Endothelial cell (in vitro differentiated cells): ENCODE measurements around the gene RHOH. TPM values are rescaled to one million over a fixed set of nuclear protein-coding genes. Genes with fewer than 3 reads are reported as not detected.

Experiments used
- DNase-seq: peaks from one replicate; pipeline ENCODE4 v3.0.0; 2021; ENCODE audit warnings: low spot score
- H3K27ac Mint-ChIP-seq: one replicate; pipeline ENCODE4 v1.8.0; 2021; ENCODE audit warnings: mixed read lengths, inconsistent platforms; ENCODE audit not compliant: unreplicated experiment
- H3K27me3 Mint-ChIP-seq: one replicate; pipeline ENCODE4 v1.8.0; 2021; ENCODE audit warnings: mild to moderate bottlenecking, moderate library complexity, mixed read lengths, inconsistent platforms; ENCODE audit not compliant: unreplicated experiment
- H3K36me3 Mint-ChIP-seq: one replicate; pipeline ENCODE4 v1.8.0; 2021; ENCODE audit warnings: mild to moderate bottlenecking, low read depth, mixed read lengths, inconsistent platforms; ENCODE audit not compliant: unreplicated experiment
- H3K4me1 Mint-ChIP-seq: one replicate; pipeline ENCODE4 v1.8.0; 2021; ENCODE audit warnings: mild to moderate bottlenecking, mixed read lengths, inconsistent platforms; ENCODE audit not compliant: unreplicated experiment
- H3K4me3 Mint-ChIP-seq: one replicate; pipeline ENCODE4 v1.8.0; 2021; ENCODE audit warnings: mild to moderate bottlenecking, mixed read lengths, inconsistent platforms; ENCODE audit not compliant: unreplicated experiment
- H3K9me3 Mint-ChIP-seq: one replicate; pipeline ENCODE4 v1.8.0; 2021; ENCODE audit warnings: mixed read lengths, inconsistent platforms; ENCODE audit not compliant: unreplicated experiment
- total RNA-seq: library from RNA; stranded (reverse); fragmentation: NEBNext Ultra II Directional; extraction: Animal tissue kit (Norgen Biotek cat#: 25700); gene quantifications from one replicate; pipeline ENCODE4 v1.2.1, GENCODE V29; 2021; ENCODE audit not compliant: unreplicated experiment
- TF ChIP-seq, protein P1 (sequence below): fragments of 200-600 bp; sonication (generic); IDR thresholded peaks from one replicate; pipeline ENCODE4 v1.5.0; 2021; ENCODE audit warnings: antibody characterized with exemption; ENCODE audit not compliant: unreplicated experiment

Gene RHOH
- total RNA-seq, 1 donor from 2014 or later = 20.4 TPM

DNA sequence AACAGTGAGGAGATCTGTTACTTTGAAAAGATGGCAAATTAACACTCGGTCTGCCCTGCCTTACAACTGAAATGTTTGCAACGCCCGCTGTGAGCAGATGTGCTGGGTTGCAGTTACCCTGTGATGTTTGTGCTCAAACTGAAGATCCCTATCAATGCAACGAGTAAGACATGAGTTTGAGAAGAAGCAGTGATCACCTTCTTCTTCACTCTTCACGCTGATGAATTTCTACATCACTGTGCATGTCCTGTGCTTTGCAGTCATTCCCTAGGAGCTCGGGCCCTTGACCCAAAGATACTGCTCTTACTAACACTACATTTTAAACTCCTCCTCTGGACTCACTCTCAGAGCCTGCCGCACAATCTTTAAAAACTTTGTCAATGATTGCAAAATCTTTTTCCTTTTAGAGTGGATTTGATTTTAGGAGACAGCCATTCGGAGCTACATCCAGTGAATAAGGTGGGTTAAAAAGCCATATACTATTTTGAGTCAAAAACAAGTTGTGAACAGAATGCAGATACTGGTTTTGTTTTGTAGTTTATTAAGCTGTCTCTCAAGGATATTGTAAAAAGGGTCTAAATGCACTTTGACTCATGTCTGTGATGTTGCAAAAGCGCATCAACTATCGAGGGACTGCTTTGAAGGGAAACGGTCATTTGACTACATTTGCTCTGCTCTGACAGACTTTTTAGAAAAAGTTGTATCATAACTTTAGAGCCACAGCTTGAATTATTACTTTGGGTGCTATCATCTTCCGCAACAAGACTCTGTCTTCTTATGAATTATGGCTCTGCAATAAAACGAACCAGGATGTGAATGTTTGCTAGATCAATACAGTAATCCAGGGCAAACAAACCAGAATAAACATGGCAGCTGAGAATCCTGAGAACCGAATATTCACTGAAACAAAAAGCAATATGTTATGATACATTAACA lies 5.7 kb upstream of the RHOH start:
- Mint-ChIP-seq H3K36me3 (no peaks in the 10 kb centered on the region), H3K4me1 (peaks cover 10% of the 10 kb centered on the region), H3K9me3 (no peaks in the 10 kb centered on the region), H3K27me3 (no peaks in the 10 kb centered on the region), H3K4me3 (no peak overlapping the region), H3K27ac (no peak overlapping the region)
- TF ChIP-seq, protein P1, sequence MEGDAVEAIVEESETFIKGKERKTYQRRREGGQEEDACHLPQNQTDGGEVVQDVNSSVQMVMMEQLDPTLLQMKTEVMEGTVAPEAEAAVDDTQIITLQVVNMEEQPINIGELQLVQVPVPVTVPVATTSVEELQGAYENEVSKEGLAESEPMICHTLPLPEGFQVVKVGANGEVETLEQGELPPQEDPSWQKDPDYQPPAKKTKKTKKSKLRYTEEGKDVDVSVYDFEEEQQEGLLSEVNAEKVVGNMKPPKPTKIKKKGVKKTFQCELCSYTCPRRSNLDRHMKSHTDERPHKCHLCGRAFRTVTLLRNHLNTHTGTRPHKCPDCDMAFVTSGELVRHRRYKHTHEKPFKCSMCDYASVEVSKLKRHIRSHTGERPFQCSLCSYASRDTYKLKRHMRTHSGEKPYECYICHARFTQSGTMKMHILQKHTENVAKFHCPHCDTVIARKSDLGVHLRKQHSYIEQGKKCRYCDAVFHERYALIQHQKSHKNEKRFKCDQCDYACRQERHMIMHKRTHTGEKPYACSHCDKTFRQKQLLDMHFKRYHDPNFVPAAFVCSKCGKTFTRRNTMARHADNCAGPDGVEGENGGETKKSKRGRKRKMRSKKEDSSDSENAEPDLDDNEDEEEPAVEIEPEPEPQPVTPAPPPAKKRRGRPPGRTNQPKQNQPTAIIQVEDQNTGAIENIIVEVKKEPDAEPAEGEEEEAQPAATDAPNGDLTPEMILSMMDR = no peak
- DNase-seq = no peak

DNA sequence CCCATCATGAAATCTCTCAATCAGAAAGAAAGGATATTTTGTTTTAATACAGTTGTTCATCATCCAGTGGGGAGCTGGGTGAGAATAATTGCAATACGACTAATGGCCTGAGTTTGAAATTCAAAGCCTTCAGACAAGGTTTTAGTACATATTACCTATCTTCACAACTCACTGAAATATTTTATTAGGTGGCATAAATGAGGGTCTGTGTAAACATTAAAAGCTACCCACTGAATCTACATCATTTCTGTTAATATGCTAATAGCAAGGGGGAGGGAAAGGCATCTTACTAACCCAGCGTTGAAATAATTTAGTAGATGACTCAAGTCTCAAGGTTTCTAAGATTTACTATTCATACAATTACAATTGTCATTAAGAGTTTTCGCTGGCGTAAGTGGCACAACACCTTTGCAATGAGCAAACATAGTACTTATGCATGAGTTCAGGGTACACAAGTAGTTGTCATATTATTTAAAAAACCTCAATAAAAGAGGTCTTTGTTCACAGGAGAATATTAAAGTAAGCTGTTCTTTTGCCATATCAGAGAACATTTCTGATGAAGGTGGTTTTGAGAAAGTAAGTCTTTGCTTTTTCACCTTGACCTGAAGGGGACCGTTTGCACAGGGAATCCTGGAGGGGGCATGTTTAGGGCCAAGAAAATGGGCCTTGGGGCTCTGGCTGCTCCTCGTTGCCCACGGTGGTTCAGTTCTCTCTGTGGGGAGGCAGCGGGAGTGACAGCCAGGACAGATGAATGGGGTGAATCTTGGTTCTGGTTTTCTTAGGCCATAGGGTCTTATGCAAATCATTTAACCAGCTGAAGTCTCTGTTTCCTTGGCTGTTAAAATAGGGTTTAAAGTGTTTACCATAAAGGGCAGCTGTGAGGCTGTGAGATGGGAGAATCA lies 4.5 kb upstream of the RHOH start:
- no peak for DNase-seq
- no peaks in the 10 kb centered on the region for H3K9me3 Mint-ChIP-seq
- H3K4me3 Mint-ChIP-seq = no peak overlapping the region
- peaks cover 5% of the 10 kb centered on the region for H3K27me3 Mint-ChIP-seq
- TF ChIP-seq, protein P1 = no peak
- peaks cover 15% of the 10 kb centered on the region for H3K4me1 Mint-ChIP-seq
- no peaks in the 10 kb centered on the region for H3K36me3 Mint-ChIP-seq
- no peak overlapping the region for H3K27ac Mint-ChIP-seq

DNA sequence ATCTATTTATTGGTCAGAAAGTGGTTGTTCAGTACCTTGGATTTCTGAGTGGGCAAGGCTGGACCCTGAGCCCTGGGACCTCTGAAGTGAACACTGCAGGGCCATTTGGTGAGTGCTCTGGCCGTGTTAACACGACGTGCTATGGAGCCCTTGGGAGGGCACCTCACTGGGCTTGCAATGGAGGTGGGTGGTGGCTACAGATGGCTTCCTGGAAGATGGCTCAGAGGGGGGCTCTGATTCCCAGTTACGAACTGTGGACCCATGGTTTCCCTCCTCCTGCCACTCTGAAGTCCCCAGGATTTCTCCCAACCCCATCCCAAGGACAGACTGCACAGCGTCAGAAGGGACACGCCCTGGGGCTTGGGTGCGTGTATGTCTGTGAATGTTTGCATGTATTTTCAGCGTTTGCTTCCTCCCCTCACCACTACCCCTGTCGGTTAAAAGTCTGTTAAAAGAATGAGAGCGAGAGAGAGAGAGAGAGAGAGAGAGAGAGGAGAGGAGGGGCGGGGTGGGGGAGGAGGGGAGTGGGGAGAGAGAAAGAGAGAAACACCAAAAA lies 3.7 kb upstream of the RHOH start:
- no peak overlapping the region for H3K4me3 Mint-ChIP-seq
- TF ChIP-seq, protein P1 = no peak
- H3K27ac Mint-ChIP-seq = no peak overlapping the region
- DNase-seq = no peak
- H3K36me3 Mint-ChIP-seq = no peaks in the 10 kb centered on the region
- H3K4me1 Mint-ChIP-seq = peaks cover 23% of the 10 kb centered on the region
- H3K27me3 Mint-ChIP-seq = peaks cover 5% of the 10 kb centered on the region
- H3K9me3 Mint-ChIP-seq = no peaks in the 10 kb centered on the region

DNA sequence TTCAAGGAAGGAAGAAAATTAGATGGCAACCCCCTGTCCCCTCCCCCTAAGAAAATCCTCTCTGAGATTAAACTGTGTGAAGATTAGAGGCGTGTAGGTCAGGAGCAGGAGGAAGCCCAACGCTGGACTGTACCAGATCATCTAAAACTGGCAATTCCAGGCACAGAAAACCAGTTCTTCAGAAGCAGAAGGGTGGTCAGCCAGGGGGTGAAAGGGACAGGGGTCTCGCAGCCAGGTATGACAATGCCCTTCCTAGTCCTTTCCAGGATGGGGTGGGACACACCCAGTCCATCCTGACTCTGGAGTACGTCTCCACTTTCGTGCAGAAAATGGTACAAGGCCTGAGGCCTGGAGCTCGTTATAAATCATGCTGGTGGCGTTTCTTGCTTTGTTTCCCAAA lies 3.3 kb upstream of the RHOH start:
- Mint-ChIP-seq H3K4me3 (no peak overlapping the region), H3K9me3 (no peaks in the 10 kb centered on the region), H3K36me3 (no peaks in the 10 kb centered on the region), H3K27ac (no peak overlapping the region), H3K4me1 (peaks cover 27% of the 10 kb centered on the region), H3K27me3 (peaks cover 5% of the 10 kb centered on the region)
- TF ChIP-seq, protein P1 = no peak
- DNase-seq = no peak
